Measurements from ENCODE around the gene LRRTM4.

Gene LRRTM4

DNA sequence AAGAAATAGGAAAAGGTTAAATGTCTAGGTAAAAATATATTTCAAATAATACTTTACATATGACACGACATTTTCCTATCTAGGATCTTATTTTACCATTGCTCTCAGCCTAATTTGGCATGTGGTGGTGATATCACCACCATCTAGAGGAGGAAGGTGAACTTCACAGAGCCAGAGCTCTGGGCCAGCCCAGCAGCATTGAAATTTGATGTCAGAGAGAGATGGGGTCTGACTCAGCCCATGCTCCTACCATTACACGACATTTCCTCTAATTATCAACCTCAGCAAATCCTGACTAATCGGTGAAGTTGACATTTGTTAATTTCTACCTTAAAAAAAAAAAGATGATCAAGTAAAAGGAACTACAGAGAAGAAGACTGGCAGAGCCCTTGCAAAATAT lies 42.3 kb downstream of the LRRTM4 start:
- no peak for FAIRE-seq
- TF ChIP-seq CTCF (IDR thresholded peaks at IDR 0.05; ENCODE audit: insufficient read depth, missing control alignments), result no peak

DNA sequence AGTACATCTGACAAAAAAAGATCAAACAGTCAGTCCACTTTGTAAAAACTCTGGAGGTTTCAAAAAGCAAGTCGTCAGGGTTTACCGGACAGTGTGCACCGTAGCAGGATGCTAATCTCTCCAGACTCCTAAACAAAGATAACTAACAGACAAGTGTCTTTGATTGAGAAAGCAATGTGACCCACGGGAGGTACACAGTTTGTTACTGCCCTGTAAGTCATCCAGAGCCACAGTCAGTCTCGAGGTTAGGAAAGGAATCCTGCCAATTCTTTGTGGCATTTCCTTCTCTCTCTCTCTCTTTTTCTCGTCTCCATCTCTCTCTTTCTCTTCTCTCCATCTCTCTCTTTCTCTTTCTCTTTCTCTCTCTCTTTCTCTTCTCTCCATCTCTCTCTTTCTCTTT lies 42.8 kb downstream of the LRRTM4 start:
- DNase-seq (ENCODE audit: insufficient read length, low spot score) (no peak), FAIRE-seq (no peak)
- no peak for TF ChIP-seq CTCF (IDR thresholded peaks at IDR 0.05; ENCODE audit: insufficient read depth, missing control alignments)

More for the DNA sequence above, 42.3 kb downstream of the LRRTM4 start:
- DNase-seq (ENCODE audit: insufficient read length, low spot score), result no peak

DNA sequence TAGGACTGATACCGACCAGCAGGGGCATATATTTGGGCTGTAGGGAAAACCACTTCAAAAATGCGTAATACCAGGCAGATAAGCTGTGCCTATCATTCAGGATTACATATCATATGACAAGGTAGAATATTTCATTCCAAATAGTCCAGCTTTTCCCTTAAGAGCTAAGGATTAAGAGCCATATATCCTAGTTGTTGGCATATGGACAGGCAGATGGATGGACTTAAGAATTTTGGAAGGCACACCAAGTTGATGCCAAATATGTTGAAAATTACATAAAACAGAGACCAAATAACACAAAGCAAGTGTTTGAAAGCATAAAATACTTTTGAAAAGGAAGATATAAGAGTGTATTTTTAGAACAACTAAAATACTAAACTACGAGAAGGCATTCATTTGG lies 52.1 kb downstream of the LRRTM4 start:
- TF ChIP-seq CTCF (IDR thresholded peaks at IDR 0.05; ENCODE audit: insufficient read depth, missing control alignments), result no peak
- no peak for DNase-seq (ENCODE audit: insufficient read length, low spot score)
- FAIRE-seq, result no peak

- no peak for DNase-seq (ENCODE audit: insufficient read length, low spot score)
- TF ChIP-seq CTCF (IDR thresholded peaks at IDR 0.05; ENCODE audit: insufficient read depth, missing control alignments), result no peak
- FAIRE-seq, result no peak
These were observed 53.1 kb downstream of the LRRTM4 start for GRCh38 chr2:77469106-77469505.

DNA sequence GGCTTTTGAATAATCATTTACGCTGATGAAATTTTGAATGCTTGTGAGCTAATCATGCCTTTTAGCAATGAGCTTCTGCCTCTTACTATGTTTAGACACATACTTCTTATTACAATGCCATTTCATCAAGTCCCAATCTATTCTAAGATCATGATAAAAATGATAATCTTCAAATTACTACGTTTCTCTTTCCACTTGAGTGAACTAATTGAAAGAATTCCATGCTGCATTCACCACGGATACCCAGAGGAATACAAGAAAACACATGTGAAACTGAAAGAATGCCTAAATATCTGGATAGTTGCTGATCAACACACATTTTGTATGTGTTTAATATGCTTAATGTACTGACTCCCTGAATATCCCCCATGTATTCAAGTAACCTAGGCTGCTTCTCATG lies 62.3 kb downstream of the LRRTM4 start:
- FAIRE-seq (no peak), DNase-seq (ENCODE audit: insufficient read length, low spot score) (no peak)
- no peak for TF ChIP-seq CTCF (IDR thresholded peaks at IDR 0.05; ENCODE audit: insufficient read depth, missing control alignments)

- FAIRE-seq, result no peak
- TF ChIP-seq CTCF (IDR thresholded peaks at IDR 0.05; ENCODE audit: insufficient read depth, missing control alignments), result no peak
These were observed 64.0 kb downstream of the LRRTM4 start for GRCh38 chr2:77458216-77458615.

GRCh38 chr2:77457665-77458064 lies 64.5 kb downstream of the LRRTM4 start:
- FAIRE-seq, result no peak
- no peak for DNase-seq (ENCODE audit: insufficient read length, low spot score)
- no peak for TF ChIP-seq CTCF (IDR thresholded peaks at IDR 0.05; ENCODE audit: insufficient read depth, missing control alignments)

More at GRCh38 chr2:77458216-77458615, 64.0 kb downstream of the LRRTM4 start:
- no peak for DNase-seq (ENCODE audit: insufficient read length, low spot score)
